Bronchial epithelial cell (primary cell): ENCODE results near the gene MRPS14. TPM values are rescaled to one million over a fixed set of nuclear protein-coding genes. Genes with fewer than 3 reads are reported as not detected.

Experiments used
- DNase-seq: peaks from one replicate; pipeline ENCODE4 v3.0.0-alpha.2; 2010; ENCODE audit warnings: low read depth
- FAIRE-seq: peaks from 2 replicates; lab custom pipeline; 2011; peaks lifted over from hg19 to GRCh38; lab: Jason Lieb, UNC
- H3K27me3 ChIP-seq: 2 replicates; pipeline ENCODE4 v1.5.1; 2011; ENCODE audit warnings: low read length; ENCODE audit not compliant: control insufficient read depth, insufficient read depth
- H3K36me3 ChIP-seq: 2 replicates; pipeline ENCODE4 v1.5.1; 2011; ENCODE audit warnings: low read length; ENCODE audit not compliant: control insufficient read depth, insufficient read depth
- H3K4me3 ChIP-seq: 2 replicates; pipeline ENCODE4 v1.5.1; 2011; ENCODE audit warnings: mild to moderate bottlenecking, low read depth, low read length, control low read depth
- CTCF ChIP-seq: IDR thresholded peaks from 2 replicates; pipeline ENCODE4 v1.5.1; 2011; ENCODE audit warnings: mild to moderate bottlenecking, moderate library complexity, low read length, control low read depth, inconsistent platforms; ENCODE audit not compliant: insufficient read depth, severe bottlenecking
- total RNA-seq: library from RNA; depleted of rRNA; stranded (reverse); fragments of >200 nt; gene quantifications from 2 replicates; pipeline ENCODE4 v1.2.1, GENCODE V29; 2014

The MRPS14 gene
- total RNA-seq, 1 donor from 2014 or later = 21.3 TPM

GRCh38 chr1:174999936-175000696 is 23.1 kb downstream of the MRPS14 start, which contains the start of gene CACYBP:
CACYBP (plus strand) TSS chr1:174999947; CDS start chr1:175000181, 234 bp downstream.
- FAIRE-seq = no peak
- Histone ChIP-seq H3K4me3 (peak within 1 kb of the TSS; percentile 78), H3K36me3 (no peaks in the 10 kb centered on the region), H3K27me3 (no peaks in the 10 kb centered on the region)
- DNase-seq = peak; percentile 35
- TF ChIP-seq CTCF = no peak

GRCh38 chr1:174999216-174999935 is 23.8 kb downstream of the MRPS14 start:
- no peak for FAIRE-seq

GRCh38 chr1:174998569-174999215 is 24.5 kb downstream of the MRPS14 start:
- Histone ChIP-seq H3K4me3 (peak overlapping the region; percentile 78), H3K36me3 (no peaks in the 10 kb centered on the region), H3K27me3 (no peaks in the 10 kb centered on the region)
- peak; percentile 69 for TF ChIP-seq CTCF
- DNase-seq = peak; percentile 68
- no peak for FAIRE-seq

More at GRCh38 chr1:174999216-174999935, 23.8 kb downstream of the MRPS14 start:
- peak; percentile 97 for DNase-seq
- H3K4me3 ChIP-seq = peak overlapping the region; percentile 78
- TF ChIP-seq CTCF = no peak
- H3K36me3 ChIP-seq = no peaks in the 10 kb centered on the region
- no peaks in the 10 kb centered on the region for H3K27me3 ChIP-seq

- Histone ChIP-seq H3K4me3 (no peak overlapping the region), H3K27me3 (no peaks in the 10 kb centered on the region), H3K36me3 (no peaks in the 10 kb centered on the region)
- no peak for DNase-seq
- FAIRE-seq = no peak
- TF ChIP-seq CTCF = no peak
These were observed 26.2 kb downstream of the MRPS14 start for GRCh38 chr1:174997041-174997440.

- Histone ChIP-seq H3K4me3 (no peak overlapping the region), H3K36me3 (no peaks in the 10 kb centered on the region), H3K27me3 (no peaks in the 10 kb centered on the region)
- DNase-seq (peak; percentile 73), FAIRE-seq (no peak)
- TF ChIP-seq CTCF = no peak
These were observed 26.7 kb downstream of the MRPS14 start for GRCh38 chr1:174996476-174996875.
